Measurements from ENCODE around the gene MCTP2. TPM values are rescaled to one million over a fixed set of nuclear protein-coding genes. Genes with fewer than 3 reads are reported as not detected.

The MCTP2 gene
- polyA plus RNA-seq, 3 donors from 2014 or later: 30.2 to 83.7 (median 59.1) TPM

GRCh38 chr15:94363382-94363781 lies 132.0 kb downstream of the MCTP2 start:
- H3K9me3 Mint-ChIP-seq: no peaks in the 10 kb centered on the region
- no peak overlapping the region for H3K4me3 Mint-ChIP-seq
- peaks cover 6 to 31% (median 25%) of the 10 kb centered on the region in 3 donors for H3K36me3 Mint-ChIP-seq
- H3K4me1 Mint-ChIP-seq: peaks cover 38 to 79% of the 10 kb centered on the region in 2 donors
- peak overlapping the region in 3 of 6 donors; percentile 13 to 45 (median 13) for H3K27ac Mint-ChIP-seq
- no peak for DNase-seq
- H3K27me3 Mint-ChIP-seq (ENCODE audit: low read depth in 3 of 3): peaks cover 0 to 11% (median 0%) of the 10 kb centered on the region in 3 donors

GRCh38 chr15:94366781-94367180 lies 135.4 kb downstream of the MCTP2 start:
- peaks cover 18 to 50% of the 10 kb centered on the region in 2 donors for H3K4me1 Mint-ChIP-seq
- DNase-seq: no peak
- peaks cover 0 to 10% (median 0%) of the 10 kb centered on the region in 3 donors for H3K27me3 Mint-ChIP-seq (ENCODE audit: low read depth in 3 of 3)
- H3K9me3 Mint-ChIP-seq: no peaks in the 10 kb centered on the region
- H3K36me3 Mint-ChIP-seq: peaks cover 3 to 34% (median 30%) of the 10 kb centered on the region in 3 donors
- peak overlapping the region in 5 of 6 donors; percentile 2 to 68 (median 15) for H3K27ac Mint-ChIP-seq
- no peak overlapping the region for H3K4me3 Mint-ChIP-seq

- Mint-ChIP-seq H3K27ac (peak overlapping the region in 3 of 6 donors; percentile 15 to 68 (median 65)), H3K4me3 (no peak overlapping the region), H3K36me3 (peaks cover 3 to 40% (median 37%) of the 10 kb centered on the region in 3 donors), H3K4me1 (peaks cover 13 to 41% of the 10 kb centered on the region in 2 donors), H3K9me3 (no peaks in the 10 kb centered on the region), H3K27me3 (ENCODE audit: low read depth in 3 of 3) (peaks cover 0 to 7% (median 0%) of the 10 kb centered on the region in 3 donors)
- no peak for DNase-seq
Measured at GRCh38 chr15:94367726-94368535, 136.6 kb downstream of the MCTP2 start.

GRCh38 chr15:94370206-94370935 lies 139.0 kb downstream of the MCTP2 start:
- Mint-ChIP-seq H3K4me3 (no peak overlapping the region), H3K4me1 (peaks cover 7 to 24% of the 10 kb centered on the region in 2 donors), H3K9me3 (no peaks in the 10 kb centered on the region), H3K27me3 (ENCODE audit: low read depth in 3 of 3) (peaks cover 0 to 7% (median 0%) of the 10 kb centered on the region in 3 donors), H3K27ac (peak overlapping the region in 1 of 6 donors; percentile 34), H3K36me3 (peaks cover 3 to 43% (median 35%) of the 10 kb centered on the region in 3 donors)
- no peak for DNase-seq

GRCh38 chr15:94370936-94371285 lies 139.6 kb downstream of the MCTP2 start:
- DNase-seq: no peak
- H3K27me3 Mint-ChIP-seq (ENCODE audit: low read depth in 3 of 3): peaks cover 0 to 7% (median 0%) of the 10 kb centered on the region in 3 donors
- no peak overlapping the region for H3K27ac Mint-ChIP-seq
- H3K4me1 Mint-ChIP-seq: peaks cover 7 to 21% of the 10 kb centered on the region in 2 donors
- H3K4me3 Mint-ChIP-seq: no peak overlapping the region
- no peaks in the 10 kb centered on the region for H3K9me3 Mint-ChIP-seq
- H3K36me3 Mint-ChIP-seq: peaks cover 3 to 45% (median 35%) of the 10 kb centered on the region in 3 donors

- Mint-ChIP-seq H3K36me3 (peaks cover 8 to 53% (median 34%) of the 10 kb centered on the region in 3 donors), H3K27me3 (ENCODE audit: low read depth in 3 of 3) (peaks cover 0 to 12% (median 2%) of the 10 kb centered on the region in 3 donors), H3K4me1 (peaks cover 0 to 20% of the 10 kb centered on the region in 2 donors), H3K4me3 (no peak overlapping the region), H3K27ac (no peak overlapping the region), H3K9me3 (no peaks in the 10 kb centered on the region)
- DNase-seq: no peak
Measured at GRCh38 chr15:94372821-94373220, 141.5 kb downstream of the MCTP2 start.

GRCh38 chr15:94375997-94376396 lies 144.6 kb downstream of the MCTP2 start:
- Mint-ChIP-seq H3K9me3 (no peaks in the 10 kb centered on the region), H3K4me3 (no peak overlapping the region), H3K4me1 (peaks cover 25 to 49% of the 10 kb centered on the region in 2 donors), H3K27ac (peak overlapping the region in 1 of 6 donors; percentile 17), H3K27me3 (ENCODE audit: low read depth in 3 of 3) (peaks cover 0 to 13% (median 2%) of the 10 kb centered on the region in 3 donors), H3K36me3 (peaks cover 7 to 44% (median 19%) of the 10 kb centered on the region in 3 donors)
- no peak for DNase-seq

GRCh38 chr15:94379986-94380385 lies 148.6 kb downstream of the MCTP2 start:
- Mint-ChIP-seq H3K27me3 (ENCODE audit: low read depth in 3 of 3) (peaks cover 0 to 24% (median 10%) of the 10 kb centered on the region in 3 donors), H3K4me3 (peak overlapping the region; percentile 1 to 15 (median 7)), H3K9me3 (no peaks in the 10 kb centered on the region), H3K27ac (peak overlapping the region in 4 of 6 donors; percentile 2 to 22 (median 10)), H3K36me3 (peaks cover 11 to 36% (median 16%) of the 10 kb centered on the region in 3 donors), H3K4me1 (peaks cover 48 to 75% of the 10 kb centered on the region in 2 donors)
- no peak for DNase-seq

GRCh38 chr15:94380798-94381197 lies 149.4 kb downstream of the MCTP2 start:
- Mint-ChIP-seq H3K36me3 (peaks cover 18 to 41% (median 24%) of the 10 kb centered on the region in 3 donors), H3K4me1 (peaks cover 48 to 76% of the 10 kb centered on the region in 2 donors), H3K9me3 (no peaks in the 10 kb centered on the region), H3K4me3 (peak overlapping the region; percentile 17 to 59 (median 33)), H3K27me3 (ENCODE audit: low read depth in 3 of 3) (peaks cover 0 to 24% (median 10%) of the 10 kb centered on the region in 3 donors), H3K27ac (peak overlapping the region in 3 of 6 donors; percentile 15 to 25 (median 20))
- peak in 2 of 3 donors; percentile 14 for DNase-seq

GRCh38 chr15:94381384-94381783 lies 150.0 kb downstream of the MCTP2 start:
- no peak for DNase-seq
- Mint-ChIP-seq H3K4me3 (peak overlapping the region; percentile 33 to 59 (median 47)), H3K27ac (peak overlapping the region; percentile 20 to 81 (median 34)), H3K27me3 (ENCODE audit: low read depth in 3 of 3) (peaks cover 0 to 20% (median 8%) of the 10 kb centered on the region in 3 donors), H3K36me3 (peaks cover 18 to 47% (median 26%) of the 10 kb centered on the region in 3 donors), H3K9me3 (no peaks in the 10 kb centered on the region), H3K4me1 (peaks cover 52 to 79% of the 10 kb centered on the region in 2 donors)

- Mint-ChIP-seq H3K9me3 (no peaks in the 10 kb centered on the region), H3K27ac (peak overlapping the region in 2 of 6 donors; percentile 46 to 65), H3K36me3 (peaks cover 17 to 40% (median 25%) of the 10 kb centered on the region in 3 donors), H3K27me3 (ENCODE audit: low read depth in 3 of 3) (peaks cover 5 to 18% (median 11%) of the 10 kb centered on the region in 3 donors), H3K4me3 (no peak overlapping the region), H3K4me1 (peaks cover 66 to 80% of the 10 kb centered on the region in 2 donors)
- DNase-seq: no peak
Measured at GRCh38 chr15:94383041-94383440, 151.7 kb downstream of the MCTP2 start.

- H3K4me1 Mint-ChIP-seq: peaks cover 68 to 83% of the 10 kb centered on the region in 2 donors
- DNase-seq: no peak
- peak overlapping the region in 1 of 6 donors; percentile 25 for H3K27ac Mint-ChIP-seq
- peaks cover 17 to 36% (median 26%) of the 10 kb centered on the region in 3 donors for H3K36me3 Mint-ChIP-seq
- H3K9me3 Mint-ChIP-seq: no peaks in the 10 kb centered on the region
- H3K4me3 Mint-ChIP-seq: no peak overlapping the region
- H3K27me3 Mint-ChIP-seq (ENCODE audit: low read depth in 3 of 3): peaks cover 5 to 16% (median 11%) of the 10 kb centered on the region in 3 donors
Measured at GRCh38 chr15:94383706-94384105, 152.3 kb downstream of the MCTP2 start.

GRCh38 chr15:94385441-94385840 lies 154.1 kb downstream of the MCTP2 start:
- no peak for DNase-seq
- peaks cover 58 to 74% of the 10 kb centered on the region in 2 donors for H3K4me1 Mint-ChIP-seq
- H3K27me3 Mint-ChIP-seq (ENCODE audit: low read depth in 3 of 3): peaks cover 5 to 17% (median 15%) of the 10 kb centered on the region in 3 donors
- H3K36me3 Mint-ChIP-seq: peaks cover 17 to 35% (median 31%) of the 10 kb centered on the region in 3 donors
- H3K27ac Mint-ChIP-seq: peak overlapping the region in 3 of 6 donors; percentile 30 to 49 (median 36)
- H3K9me3 Mint-ChIP-seq: no peaks in the 10 kb centered on the region
- no peak overlapping the region for H3K4me3 Mint-ChIP-seq

All from immature natural killer cell (primary cell).